KMS-11 (cell line): ENCODE measurements around the gene YKT6.

Source experiments
- H2AFZ ChIP-seq: fragments of 200-600 bp; sonication (generic); 2 replicates; pipeline ENCODE4 v1.6.1; 2016; ENCODE audit warnings: antibody characterized with exemption, mixed run types, low read depth
- H3K27ac ChIP-seq: fragments of 200-600 bp; sonication (generic); 2 replicates; pipeline ENCODE4 v1.6.1; 2016; ENCODE audit warnings: mild to moderate bottlenecking, mixed run types
- H3K27me3 ChIP-seq: fragments of 200-600 bp; sonication (generic); 2 replicates; pipeline ENCODE4 v1.6.1; 2017; ENCODE audit warnings: mild to moderate bottlenecking, low read depth, mixed run types, moderate library complexity; ENCODE audit not compliant: insufficient read depth
- H3K36me3 ChIP-seq: fragments of 200-600 bp; sonication (generic); 2 replicates; pipeline ENCODE4 v1.6.1; 2017; ENCODE audit warnings: mild to moderate bottlenecking, mixed run types; ENCODE audit not compliant: insufficient read depth
- H3K4me1 ChIP-seq: fragments of 200-600 bp; sonication (generic); 2 replicates; pipeline ENCODE4 v1.6.1; 2016; ENCODE audit warnings: mild to moderate bottlenecking, low read depth, mixed run types; ENCODE audit not compliant: poor library complexity, severe bottlenecking
- H3K4me2 ChIP-seq: fragments of 200-600 bp; sonication (generic); 2 replicates; pipeline ENCODE4 v1.7.0; 2016; ENCODE audit warnings: mild to moderate bottlenecking, mixed run types
- H3K4me3 ChIP-seq: fragments of 200-600 bp; sonication (generic); IDR thresholded peaks from 2 replicates; pipeline ENCODE4 v1.6.1; 2017; ENCODE audit warnings: low read depth, low read length, mixed read lengths; ENCODE audit not compliant: insufficient read depth
- H3K79me2 ChIP-seq: fragments of 200-600 bp; sonication (generic); 2 replicates; pipeline ENCODE4 v1.6.1; 2016; ENCODE audit warnings: low read depth, mixed run types; ENCODE audit not compliant: insufficient read depth
- H3K9ac ChIP-seq: fragments of 200-600 bp; sonication (generic); 2 replicates; pipeline ENCODE4 v1.6.1; 2016; ENCODE audit warnings: mild to moderate bottlenecking, mixed run types
- H4K20me1 ChIP-seq: fragments of 200-600 bp; sonication (generic); 2 replicates; pipeline ENCODE4 v1.6.1; 2016; ENCODE audit warnings: mild to moderate bottlenecking, mixed run types; ENCODE audit not compliant: insufficient read depth
- TF ChIP-seq, protein P1 (sequence below): fragments of 200-600 bp; sonication (generic); conservative IDR thresholded peaks from 2 replicates; pipeline ENCODE4 v1.6.1; 2017; ENCODE audit warnings: low read depth, mild to moderate bottlenecking, antibody characterized with exemption, low read length, moderate library complexity, mixed read lengths

The YKT6 gene

DNA sequence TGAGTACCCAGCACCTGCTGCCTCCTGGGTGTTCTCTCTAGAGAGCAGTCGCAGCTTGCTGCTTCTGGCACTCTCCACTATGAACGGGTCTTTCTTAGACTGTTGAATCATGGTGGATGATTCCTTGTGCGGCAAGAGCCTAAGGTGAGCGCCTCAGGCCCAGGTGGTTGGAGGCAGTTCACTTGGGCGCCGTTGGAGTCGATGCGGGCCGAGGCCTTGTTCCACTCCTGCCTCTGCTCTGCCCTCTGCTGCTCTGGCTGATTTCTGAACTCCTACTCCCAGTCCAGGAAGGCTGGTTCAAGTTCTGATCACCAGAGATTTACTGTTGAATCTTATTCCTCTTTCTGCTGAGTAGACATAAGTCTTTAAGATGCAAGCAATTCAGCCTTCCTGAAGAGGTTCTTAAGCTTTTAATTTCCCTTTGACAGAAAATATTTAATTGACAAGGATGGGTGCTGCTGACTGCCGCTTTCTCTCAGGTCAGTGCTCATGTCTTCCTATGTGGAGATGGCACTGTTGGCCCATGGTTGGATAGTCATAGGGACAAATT lies 10.4 kb downstream of the YKT6 start:
- Histone ChIP-seq H3K79me2 (no peaks in the 10 kb centered on the region), H3K27ac (no peak overlapping the region), H3K36me3 (peaks cover 7% of the 10 kb centered on the region; the same call in 1 of the 2 replicates), H3K4me2 (no peak overlapping the region), H2AFZ (no peak overlapping the region), H4K20me1 (no peaks in the 10 kb centered on the region), H3K4me3 (no peak overlapping the region), H3K4me1 (peaks cover 8% of the 10 kb centered on the region), H3K9ac (no peak overlapping the region), H3K27me3 (no peaks in the 10 kb centered on the region)
- TF ChIP-seq, protein P1, sequence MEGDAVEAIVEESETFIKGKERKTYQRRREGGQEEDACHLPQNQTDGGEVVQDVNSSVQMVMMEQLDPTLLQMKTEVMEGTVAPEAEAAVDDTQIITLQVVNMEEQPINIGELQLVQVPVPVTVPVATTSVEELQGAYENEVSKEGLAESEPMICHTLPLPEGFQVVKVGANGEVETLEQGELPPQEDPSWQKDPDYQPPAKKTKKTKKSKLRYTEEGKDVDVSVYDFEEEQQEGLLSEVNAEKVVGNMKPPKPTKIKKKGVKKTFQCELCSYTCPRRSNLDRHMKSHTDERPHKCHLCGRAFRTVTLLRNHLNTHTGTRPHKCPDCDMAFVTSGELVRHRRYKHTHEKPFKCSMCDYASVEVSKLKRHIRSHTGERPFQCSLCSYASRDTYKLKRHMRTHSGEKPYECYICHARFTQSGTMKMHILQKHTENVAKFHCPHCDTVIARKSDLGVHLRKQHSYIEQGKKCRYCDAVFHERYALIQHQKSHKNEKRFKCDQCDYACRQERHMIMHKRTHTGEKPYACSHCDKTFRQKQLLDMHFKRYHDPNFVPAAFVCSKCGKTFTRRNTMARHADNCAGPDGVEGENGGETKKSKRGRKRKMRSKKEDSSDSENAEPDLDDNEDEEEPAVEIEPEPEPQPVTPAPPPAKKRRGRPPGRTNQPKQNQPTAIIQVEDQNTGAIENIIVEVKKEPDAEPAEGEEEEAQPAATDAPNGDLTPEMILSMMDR: no peak

DNA sequence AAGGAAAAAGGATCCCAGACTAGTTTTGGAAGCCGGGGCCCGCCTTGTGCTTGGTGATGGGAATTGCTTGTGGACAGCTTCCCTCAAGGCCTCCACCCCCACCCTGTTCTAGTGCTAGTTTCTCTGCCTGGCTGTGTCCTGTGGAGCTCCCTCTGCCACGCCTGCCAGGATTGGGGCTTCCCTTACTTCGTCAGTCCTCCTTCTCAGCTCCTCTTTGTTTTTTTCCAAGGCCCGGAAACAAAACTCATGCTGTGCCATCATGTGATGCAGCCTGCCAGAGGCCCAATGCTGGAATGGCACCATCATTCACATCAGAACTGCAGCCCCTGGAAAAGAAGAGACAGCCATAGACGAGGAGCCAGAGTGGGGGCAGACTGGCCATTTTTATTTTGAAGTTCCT lies 11.2 kb downstream of the YKT6 start:
- Histone ChIP-seq H3K36me3 (peaks cover 7% of the 10 kb centered on the region; the same call in 1 of the 2 replicates), H3K4me1 (peaks cover 6% of the 10 kb centered on the region), H3K9ac (no peak overlapping the region), H3K27me3 (no peaks in the 10 kb centered on the region), H3K27ac (no peak overlapping the region), H3K79me2 (no peaks in the 10 kb centered on the region), H3K4me3 (no peak overlapping the region), H3K4me2 (no peak overlapping the region), H2AFZ (no peak overlapping the region), H4K20me1 (no peaks in the 10 kb centered on the region)
- TF ChIP-seq, protein P1: no peak

DNA sequence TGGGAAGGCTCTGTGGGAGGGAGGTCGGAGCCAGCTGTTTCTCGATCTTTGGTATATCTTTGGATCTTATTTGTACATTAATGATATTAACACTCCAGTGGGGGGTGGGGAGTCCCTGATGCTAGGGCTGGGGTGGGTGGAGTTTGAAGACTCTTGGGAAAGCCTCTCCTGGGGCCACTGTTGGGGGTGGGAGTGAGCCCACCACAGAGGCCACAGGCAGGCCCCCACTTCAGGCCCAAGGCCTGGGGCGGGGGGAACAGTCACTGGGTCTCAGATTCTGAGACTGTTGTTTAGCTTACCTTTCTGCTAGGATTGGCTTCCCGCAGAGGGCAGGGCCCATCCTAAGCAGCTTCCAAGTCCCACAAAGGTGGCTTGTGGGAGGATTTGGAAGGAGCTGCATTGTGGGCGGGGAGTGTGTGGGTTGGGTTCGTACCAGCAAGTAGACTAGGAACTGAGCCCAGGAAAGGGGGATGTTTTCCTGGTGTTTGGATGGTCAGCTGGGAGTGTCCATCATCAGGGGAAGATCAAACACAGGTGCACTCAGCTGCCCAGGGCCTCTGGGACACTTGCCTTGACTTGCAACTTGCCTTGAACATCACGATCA lies 11.9 kb downstream of the YKT6 start:
- H4K20me1 ChIP-seq: no peaks in the 10 kb centered on the region
- no peak overlapping the region for H3K9ac ChIP-seq
- H2AFZ ChIP-seq: no peak overlapping the region
- H3K4me3 ChIP-seq: no peak overlapping the region
- H3K79me2 ChIP-seq: no peaks in the 10 kb centered on the region
- H3K27me3 ChIP-seq: no peaks in the 10 kb centered on the region
- H3K36me3 ChIP-seq: peaks cover 7% of the 10 kb centered on the region; the same call in 1 of the 2 replicates
- no peaks in the 10 kb centered on the region for H3K4me1 ChIP-seq
- no peak overlapping the region for H3K4me2 ChIP-seq
- TF ChIP-seq, protein P1: no peak
- H3K27ac ChIP-seq: no peak overlapping the region

DNA sequence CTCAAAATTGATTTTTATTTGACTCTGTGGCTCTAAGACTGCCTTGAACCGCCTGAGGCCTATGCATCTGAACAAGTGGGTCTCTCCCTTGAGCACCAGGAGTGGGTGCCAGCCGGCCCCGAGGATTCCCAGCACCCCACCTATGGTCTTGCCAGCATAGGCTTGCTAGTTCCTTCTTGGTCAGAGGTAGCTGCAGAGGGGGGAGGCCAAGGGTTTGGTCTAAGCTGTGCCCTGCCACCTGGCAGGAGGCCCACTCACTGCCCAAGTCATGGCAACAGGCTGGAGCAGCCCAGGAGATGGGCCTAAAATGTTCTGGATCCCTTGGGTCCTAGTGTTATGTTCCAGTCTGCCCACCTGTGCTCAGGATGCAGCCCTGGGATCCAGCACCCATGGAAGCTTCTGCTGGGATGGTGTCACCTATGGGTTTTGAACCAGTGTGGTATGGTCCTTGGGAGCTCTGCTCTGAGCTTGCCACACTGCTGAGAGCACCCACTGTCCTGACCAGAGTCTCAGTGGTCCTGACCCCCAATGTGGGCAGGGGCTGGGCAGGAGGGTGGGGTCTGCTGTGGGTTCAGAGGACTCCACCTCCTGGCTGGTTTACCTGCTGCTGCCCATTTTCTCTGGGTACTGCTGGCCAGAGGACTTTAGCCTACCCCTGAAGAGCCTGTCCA lies 12.6 kb downstream of the YKT6 start:
- Histone ChIP-seq H3K27ac (no peak overlapping the region), H3K4me2 (no peak overlapping the region), H3K36me3 (peaks cover 7% of the 10 kb centered on the region; the same call in 1 of the 2 replicates), H4K20me1 (no peaks in the 10 kb centered on the region), H3K27me3 (no peaks in the 10 kb centered on the region), H3K4me3 (no peak overlapping the region), H2AFZ (no peak overlapping the region), H3K4me1 (no peaks in the 10 kb centered on the region), H3K9ac (no peak overlapping the region), H3K79me2 (no peaks in the 10 kb centered on the region)
- TF ChIP-seq, protein P1: no peak
